ENCODE data around the gene PRELP. TPM values are rescaled to one million over a fixed set of nuclear protein-coding genes. Genes with fewer than 3 reads are reported as not detected.

The PRELP gene
- total and polyA plus RNA-seq, 10 of the 15 experiments (the other 5 are each of a cell fraction or from before 2014, with no cell fraction given): 0.03 to 0.05 TPM; not detected in 8

DNA sequence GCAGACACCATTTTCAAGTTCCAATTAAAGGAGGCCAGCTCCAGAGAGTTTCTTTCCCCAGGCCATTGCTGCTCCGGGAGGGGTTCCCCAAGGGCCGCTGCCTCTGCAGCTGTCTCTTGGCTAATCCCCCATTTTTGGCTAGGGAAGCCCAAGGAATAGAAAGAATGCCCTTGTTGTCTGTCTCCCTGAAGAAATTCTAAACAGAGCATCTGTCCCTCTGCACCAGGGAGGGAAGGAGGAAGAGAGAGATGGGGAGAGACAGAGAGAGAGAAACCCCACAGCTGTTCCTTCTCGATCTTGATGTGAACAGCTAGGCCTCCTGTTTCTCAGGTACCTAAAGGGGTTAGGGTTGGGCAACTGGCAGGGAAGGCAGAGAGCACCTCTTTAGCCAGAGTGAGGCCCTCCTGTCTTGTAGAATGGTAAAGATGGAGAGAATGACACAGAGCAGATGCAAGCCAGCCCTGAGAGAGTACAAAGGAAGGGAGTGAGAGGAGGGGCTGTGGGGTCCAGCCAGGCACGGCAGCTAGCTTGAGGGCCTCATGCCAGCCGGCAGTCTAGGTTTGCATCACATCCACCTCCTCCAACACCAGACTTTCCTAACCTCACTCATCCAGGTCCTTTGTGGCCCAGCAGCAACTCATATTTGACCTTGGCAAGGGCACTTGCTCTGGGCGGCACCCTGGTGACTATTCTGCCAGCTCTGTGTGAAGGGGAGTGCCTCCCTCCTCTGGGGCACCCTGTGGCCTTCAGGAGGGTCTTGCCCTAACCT, 31.4 kb downstream of the PRELP start:
- Histone ChIP-seq H3K9me3 (replicated peaks; ENCODE audit: control insufficient read depth, insufficient read depth, low read length) (no peaks in the 10 kb centered on the region), H3K27me3 (replicated peaks in 1 of 2; ENCODE audit: control insufficient read depth in 2 of 2, insufficient read depth in 2 of 2, low read length in 1 of 2) (no peaks in the 10 kb centered on the region; a peak in 1 of 4 replicates), H3K4me3 (no peak overlapping the region), H4K20me1 (ENCODE audit: control insufficient read depth, insufficient read depth) (no peaks in the 10 kb centered on the region), H3K9ac (ENCODE audit: control insufficient read depth, insufficient read depth, low read length) (no peak overlapping the region), H3K4me2 (ENCODE audit: control insufficient read depth, insufficient read depth) (no peak overlapping the region), H3K79me2 (ENCODE audit: control insufficient read depth, insufficient read depth, low read length) (no peaks in the 10 kb centered on the region), H3K4me1 (ENCODE audit: control insufficient read depth, insufficient read depth, low read length) (no peaks in the 10 kb centered on the region), H2AFZ (ENCODE audit: control insufficient read depth, low read depth, low read length) (no peak overlapping the region), H3K36me3 (ENCODE audit: control insufficient read depth in 2 of 2, insufficient read depth in 2 of 2, low read length in 1 of 2) (no peaks in the 10 kb centered on the region), H3K27ac (ENCODE audit: control insufficient read depth, insufficient read depth) (no peak overlapping the region)
- intact Hi-C loops (cut with micrococcal nuclease; ENCODE audit: unreplicated experiment) (no loop called here), in situ Hi-C loops (cut with MboI) (loop anchor here (5.0 kb wide), 1 partner anchor 195 kb away; no protein-coding TSS in a partner anchor)
- ChIA-PET RAD21 (ENCODE audit: unreplicated experiment) (interaction anchor here (0.7 to 5.4 kb wide), 2 partner anchors 78 to 195 kb away, joined by 4 to 64 read pairs; no protein-coding TSS in a partner anchor), CTCF (interaction anchor here (0.7 to 8.6 kb wide), 9 partner anchors 12 to 1726 kb away, joined by 3 to 175 read pairs (median 4); no protein-coding TSS in a partner anchor), POLR2A (interaction anchor here (1.0 to 1.2 kb wide), 2 partner anchors 97 to 194 kb away, joined by 3 read pairs; no protein-coding TSS in a partner anchor), SMC1A (ENCODE audit: uncharacterized antibody, unreplicated experiment) (interaction anchor here (0.8 to 7.7 kb wide), 2 partner anchors 171 to 195 kb away, joined by 3 to 100 read pairs; no protein-coding TSS in a partner anchor)
- 23% methylated on average over 6 of the region's 6 CpGs for WGBS (ENCODE audit: insufficient coverage, insufficient replicate concordance, low lambda C conversion rate, missing lambda C conversion rate)
- ATAC-seq (no peak), DNase-seq (ENCODE audit: low read depth, low spot score) (no peak), FAIRE-seq (no peak)
- no TSS peak for BruUV-seq (replicated peaks)
- TF ChIP-seq FOXM1 (IDR thresholded peaks at IDR 0.05; ENCODE audit: low read depth, low read length): no peak
- no peak for TF ChIP-seq STAT3 (IDR thresholded peaks at IDR 0.05; ENCODE audit: low read depth, low read length)
- TF ChIP-seq PAX8 (IDR thresholded peaks at IDR 0.05): no peak
- no peak for TF ChIP-seq ZNF622 (IDR thresholded peaks at IDR 0.05)
- TF ChIP-seq, protein P1, sequence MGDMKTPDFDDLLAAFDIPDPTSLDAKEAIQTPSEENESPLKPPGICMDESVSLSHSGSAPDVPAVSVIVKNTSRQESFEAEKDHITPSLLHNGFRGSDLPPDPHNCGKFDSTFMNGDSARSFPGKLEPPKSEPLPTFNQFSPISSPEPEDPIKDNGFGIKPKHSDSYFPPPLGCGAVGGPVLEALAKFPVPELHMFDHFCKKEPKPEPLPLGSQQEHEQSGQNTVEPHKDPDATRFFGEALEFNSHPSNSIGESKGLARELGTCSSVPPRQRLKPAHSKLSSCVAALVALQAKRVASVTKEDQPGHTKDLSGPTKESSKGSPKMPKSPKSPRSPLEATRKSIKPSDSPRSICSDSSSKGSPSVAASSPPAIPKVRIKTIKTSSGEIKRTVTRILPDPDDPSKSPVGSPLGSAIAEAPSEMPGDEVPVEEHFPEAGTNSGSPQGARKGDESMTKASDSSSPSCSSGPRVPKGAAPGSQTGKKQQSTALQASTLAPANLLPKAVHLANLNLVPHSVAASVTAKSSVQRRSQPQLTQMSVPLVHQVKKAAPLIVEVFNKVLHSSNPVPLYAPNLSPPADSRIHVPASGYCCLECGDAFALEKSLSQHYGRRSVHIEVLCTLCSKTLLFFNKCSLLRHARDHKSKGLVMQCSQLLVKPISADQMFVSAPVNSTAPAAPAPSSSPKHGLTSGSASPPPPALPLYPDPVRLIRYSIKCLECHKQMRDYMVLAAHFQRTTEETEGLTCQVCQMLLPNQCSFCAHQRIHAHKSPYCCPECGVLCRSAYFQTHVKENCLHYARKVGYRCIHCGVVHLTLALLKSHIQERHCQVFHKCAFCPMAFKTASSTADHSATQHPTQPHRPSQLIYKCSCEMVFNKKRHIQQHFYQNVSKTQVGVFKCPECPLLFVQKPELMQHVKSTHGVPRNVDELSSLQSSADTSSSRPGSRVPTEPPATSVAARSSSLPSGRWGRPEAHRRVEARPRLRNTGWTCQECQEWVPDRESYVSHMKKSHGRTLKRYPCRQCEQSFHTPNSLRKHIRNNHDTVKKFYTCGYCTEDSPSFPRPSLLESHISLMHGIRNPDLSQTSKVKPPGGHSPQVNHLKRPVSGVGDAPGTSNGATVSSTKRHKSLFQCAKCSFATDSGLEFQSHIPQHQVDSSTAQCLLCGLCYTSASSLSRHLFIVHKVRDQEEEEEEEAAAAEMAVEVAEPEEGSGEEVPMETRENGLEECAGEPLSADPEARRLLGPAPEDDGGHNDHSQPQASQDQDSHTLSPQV (IDR thresholded peaks at IDR 0.05): no peak
- TF ChIP-seq TCF3 (IDR thresholded peaks at IDR 0.05; ENCODE audit: borderline replicate concordance, insufficient read depth, low read depth, low read length): no peak
- TF ChIP-seq, protein P2, sequence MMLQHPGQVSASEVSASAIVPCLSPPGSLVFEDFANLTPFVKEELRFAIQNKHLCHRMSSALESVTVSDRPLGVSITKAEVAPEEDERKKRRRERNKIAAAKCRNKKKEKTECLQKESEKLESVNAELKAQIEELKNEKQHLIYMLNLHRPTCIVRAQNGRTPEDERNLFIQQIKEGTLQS (IDR thresholded peaks at IDR 0.05; ENCODE audit: borderline replicate concordance, extremely low read depth, low read depth, low read length): no peak
- TF ChIP-seq SIN3A (IDR thresholded peaks at IDR 0.05; ENCODE audit: low read depth, low read length): no peak
- TF ChIP-seq, protein P3, sequence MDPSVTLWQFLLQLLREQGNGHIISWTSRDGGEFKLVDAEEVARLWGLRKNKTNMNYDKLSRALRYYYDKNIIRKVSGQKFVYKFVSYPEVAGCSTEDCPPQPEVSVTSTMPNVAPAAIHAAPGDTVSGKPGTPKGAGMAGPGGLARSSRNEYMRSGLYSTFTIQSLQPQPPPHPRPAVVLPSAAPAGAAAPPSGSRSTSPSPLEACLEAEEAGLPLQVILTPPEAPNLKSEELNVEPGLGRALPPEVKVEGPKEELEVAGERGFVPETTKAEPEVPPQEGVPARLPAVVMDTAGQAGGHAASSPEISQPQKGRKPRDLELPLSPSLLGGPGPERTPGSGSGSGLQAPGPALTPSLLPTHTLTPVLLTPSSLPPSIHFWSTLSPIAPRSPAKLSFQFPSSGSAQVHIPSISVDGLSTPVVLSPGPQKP (IDR thresholded peaks at IDR 0.05; ENCODE audit: low read depth, low read length): no peak
- TF ChIP-seq, protein P4, sequence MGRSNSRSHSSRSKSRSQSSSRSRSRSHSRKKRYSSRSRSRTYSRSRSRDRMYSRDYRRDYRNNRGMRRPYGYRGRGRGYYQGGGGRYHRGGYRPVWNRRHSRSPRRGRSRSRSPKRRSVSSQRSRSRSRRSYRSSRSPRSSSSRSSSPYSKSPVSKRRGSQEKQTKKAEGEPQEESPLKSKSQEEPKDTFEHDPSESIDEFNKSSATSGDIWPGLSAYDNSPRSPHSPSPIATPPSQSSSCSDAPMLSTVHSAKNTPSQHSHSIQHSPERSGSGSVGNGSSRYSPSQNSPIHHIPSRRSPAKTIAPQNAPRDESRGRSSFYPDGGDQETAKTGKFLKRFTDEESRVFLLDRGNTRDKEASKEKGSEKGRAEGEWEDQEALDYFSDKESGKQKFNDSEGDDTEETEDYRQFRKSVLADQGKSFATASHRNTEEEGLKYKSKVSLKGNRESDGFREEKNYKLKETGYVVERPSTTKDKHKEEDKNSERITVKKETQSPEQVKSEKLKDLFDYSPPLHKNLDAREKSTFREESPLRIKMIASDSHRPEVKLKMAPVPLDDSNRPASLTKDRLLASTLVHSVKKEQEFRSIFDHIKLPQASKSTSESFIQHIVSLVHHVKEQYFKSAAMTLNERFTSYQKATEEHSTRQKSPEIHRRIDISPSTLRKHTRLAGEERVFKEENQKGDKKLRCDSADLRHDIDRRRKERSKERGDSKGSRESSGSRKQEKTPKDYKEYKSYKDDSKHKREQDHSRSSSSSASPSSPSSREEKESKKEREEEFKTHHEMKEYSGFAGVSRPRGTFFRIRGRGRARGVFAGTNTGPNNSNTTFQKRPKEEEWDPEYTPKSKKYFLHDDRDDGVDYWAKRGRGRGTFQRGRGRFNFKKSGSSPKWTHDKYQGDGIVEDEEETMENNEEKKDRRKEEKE (IDR thresholded peaks at IDR 0.05): no peak
- TF ChIP-seq RFX5 (IDR thresholded peaks at IDR 0.05; ENCODE audit: low read depth, low read length): no peak
- no peak for TF ChIP-seq CBX3 (IDR thresholded peaks at IDR 0.05; ENCODE audit: borderline replicate concordance, low read depth)
- TF ChIP-seq ZNF384 (IDR thresholded peaks at IDR 0.05; ENCODE audit: borderline replicate concordance, low read depth, low read length): no peak
- TF ChIP-seq MEF2B (IDR thresholded peaks at IDR 0.05; ENCODE audit: partially characterized antibody, poor library complexity, severe bottlenecking): no peak

Measured in GM12878 (cell line).